ENCODE data around the gene YIPF7. TPM values are rescaled to one million over a fixed set of nuclear protein-coding genes. Genes with fewer than 3 reads are reported as not detected.
A peak's percentile ranks its signal among the peaks of the same experiment; 100 is the strongest.

Gene YIPF7
- total RNA-seq, 1 donor from 2014 or later = not detected

GRCh38 chr4:44678094-44679041 lies 26.9 kb upstream of the YIPF7 start, which contains the start of gene GUF1:
Gene GUF1, plus strand, starts transcription at chr4:44678420. Its CDS starts 203 bp downstream, at chr4:44678623.
- H3K27me3 Mint-ChIP-seq (ENCODE audit: unreplicated experiment) = peaks cover 3% of the 10 kb centered on the region
- peak within 1 kb of the TSS; percentile 94 for H3K27ac Mint-ChIP-seq (ENCODE audit: unreplicated experiment)
- no peaks in the 10 kb centered on the region for H3K36me3 Mint-ChIP-seq (ENCODE audit: low read depth, unreplicated experiment)
- peaks cover 13% of the 10 kb centered on the region for H3K4me1 Mint-ChIP-seq (ENCODE audit: unreplicated experiment)
- peak within 1 kb of the TSS; percentile 97 for H3K4me3 Mint-ChIP-seq (ENCODE audit: unreplicated experiment)
- H3K9me3 Mint-ChIP-seq (ENCODE audit: unreplicated experiment) = no peaks in the 10 kb centered on the region
- peak; percentile 79 for DNase-seq (ENCODE audit: low spot score)
- TF ChIP-seq CTCF (IDR thresholded peaks at IDR 0.05; ENCODE audit: unreplicated experiment) = no peak

GRCh38 chr4:44675366-44675765 lies 23.9 kb upstream of the YIPF7 start:
- H3K9me3 Mint-ChIP-seq (ENCODE audit: unreplicated experiment) = no peaks in the 10 kb centered on the region
- peaks cover 3% of the 10 kb centered on the region for H3K27me3 Mint-ChIP-seq (ENCODE audit: unreplicated experiment)
- no peak overlapping the region for H3K27ac Mint-ChIP-seq (ENCODE audit: unreplicated experiment)
- peaks cover 13% of the 10 kb centered on the region for H3K4me1 Mint-ChIP-seq (ENCODE audit: unreplicated experiment)
- H3K36me3 Mint-ChIP-seq (ENCODE audit: low read depth, unreplicated experiment) = no peaks in the 10 kb centered on the region
- no peak for DNase-seq (ENCODE audit: low spot score)
- no peak for TF ChIP-seq CTCF (IDR thresholded peaks at IDR 0.05; ENCODE audit: unreplicated experiment)
- no peak overlapping the region for H3K4me3 Mint-ChIP-seq (ENCODE audit: unreplicated experiment)

- H3K27ac Mint-ChIP-seq (ENCODE audit: unreplicated experiment) = no peak overlapping the region
- TF ChIP-seq CTCF (IDR thresholded peaks at IDR 0.05; ENCODE audit: unreplicated experiment) = no peak
- H3K27me3 Mint-ChIP-seq (ENCODE audit: unreplicated experiment) = peaks cover 3% of the 10 kb centered on the region
- H3K36me3 Mint-ChIP-seq (ENCODE audit: low read depth, unreplicated experiment) = no peaks in the 10 kb centered on the region
- no peaks in the 10 kb centered on the region for H3K9me3 Mint-ChIP-seq (ENCODE audit: unreplicated experiment)
- DNase-seq (ENCODE audit: low spot score) = no peak
- peaks cover 11% of the 10 kb centered on the region for H3K4me1 Mint-ChIP-seq (ENCODE audit: unreplicated experiment)
- no peak overlapping the region for H3K4me3 Mint-ChIP-seq (ENCODE audit: unreplicated experiment)
Measured at GRCh38 chr4:44674471-44674870, 23.0 kb upstream of the YIPF7 start.

- H3K9me3 Mint-ChIP-seq (ENCODE audit: unreplicated experiment) = no peaks in the 10 kb centered on the region
- no peak for DNase-seq (ENCODE audit: low spot score)
- H3K36me3 Mint-ChIP-seq (ENCODE audit: low read depth, unreplicated experiment) = no peaks in the 10 kb centered on the region
- no peak for TF ChIP-seq CTCF (IDR thresholded peaks at IDR 0.05; ENCODE audit: unreplicated experiment)
- no peak overlapping the region for H3K27ac Mint-ChIP-seq (ENCODE audit: unreplicated experiment)
- H3K4me3 Mint-ChIP-seq (ENCODE audit: unreplicated experiment) = no peak overlapping the region
- H3K27me3 Mint-ChIP-seq (ENCODE audit: unreplicated experiment) = no peaks in the 10 kb centered on the region
- no peaks in the 10 kb centered on the region for H3K4me1 Mint-ChIP-seq (ENCODE audit: unreplicated experiment)
Measured at GRCh38 chr4:44671636-44672035, 20.2 kb upstream of the YIPF7 start.

Data from endothelial cell (in vitro differentiated cells).